ENCODE measurements around the gene C1QTNF9.
"Not testable (repeated sequence)": the region's sequence is repeated elsewhere in the genome, so short reads cannot be mapped to it uniquely, and the experiment has no call there.

The C1QTNF9 gene

DNA sequence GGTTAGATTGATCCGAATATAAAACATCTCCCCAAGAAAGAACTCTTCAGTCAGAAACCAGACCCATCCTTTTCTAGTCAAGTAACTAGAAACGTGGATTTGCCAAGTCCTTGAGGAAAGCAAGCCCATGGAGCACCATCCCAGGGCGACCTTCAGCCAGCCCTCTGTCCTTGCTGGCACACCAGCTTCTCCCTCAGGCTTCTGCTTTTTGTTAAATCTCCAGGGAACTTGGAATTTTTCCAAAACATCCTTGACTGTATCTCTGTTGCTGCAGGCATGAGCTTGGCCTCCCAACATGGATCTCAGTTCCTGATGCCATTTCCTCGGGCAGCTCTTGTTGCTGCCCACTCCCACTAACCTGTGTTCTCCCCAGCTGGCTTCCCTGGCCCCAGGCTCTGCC lies 27.1 kb upstream of the C1QTNF9 start:
- no peak for DNase-seq

DNA sequence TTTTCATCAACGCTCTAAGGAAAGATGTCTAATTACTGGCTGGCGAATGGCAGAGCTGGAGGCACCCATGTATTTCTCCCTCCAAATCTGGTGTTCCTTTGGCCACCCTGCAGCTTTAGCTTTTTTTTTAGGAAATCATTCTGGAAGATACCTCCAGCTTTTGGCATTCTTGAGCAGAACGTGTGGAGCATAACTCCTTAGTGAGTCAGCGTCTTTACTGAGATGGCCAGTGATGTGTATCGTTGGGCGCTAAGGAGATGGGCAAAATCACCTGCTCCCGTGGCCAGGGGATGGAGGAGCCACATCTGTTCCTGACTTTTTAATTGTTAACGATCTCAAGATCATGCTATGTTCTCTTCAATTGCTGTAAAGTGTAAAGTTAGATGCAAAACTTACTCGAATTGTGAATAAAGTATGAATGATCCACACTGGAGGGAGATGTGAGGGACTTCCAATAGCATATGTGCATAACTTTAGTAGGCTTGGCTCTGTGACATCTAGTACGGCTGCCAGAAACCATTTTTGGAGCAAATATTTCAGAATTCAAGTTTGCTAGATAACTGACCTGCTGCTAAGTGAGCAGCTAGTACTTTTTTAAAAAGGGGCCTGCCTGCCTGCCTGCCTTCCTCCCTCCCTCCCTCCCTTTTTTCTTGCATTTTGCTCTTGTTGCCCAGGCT lies 24.4 kb upstream of the C1QTNF9 start:
- no peak for DNase-seq

DNA sequence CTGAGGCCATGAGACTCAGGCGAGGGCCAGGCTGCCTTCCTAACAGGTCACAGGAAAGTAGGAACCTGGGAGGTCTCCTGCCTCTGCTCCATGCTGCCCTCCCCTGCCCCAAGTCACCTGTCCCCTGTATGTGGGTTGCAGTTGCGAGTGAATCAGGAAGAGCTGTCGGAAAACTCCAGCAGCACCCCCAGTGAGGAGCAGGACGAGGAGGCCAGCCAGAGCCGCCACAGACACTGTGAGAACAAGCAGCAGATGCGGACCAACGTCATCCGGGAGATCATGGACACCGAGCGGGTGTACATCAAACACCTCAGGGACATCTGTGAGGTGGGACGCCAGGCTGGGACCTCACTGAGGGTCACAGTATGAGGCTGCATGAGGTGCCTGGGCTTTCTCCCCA lies 22.8 kb upstream of the C1QTNF9 start:
- no peak for DNase-seq

DNA sequence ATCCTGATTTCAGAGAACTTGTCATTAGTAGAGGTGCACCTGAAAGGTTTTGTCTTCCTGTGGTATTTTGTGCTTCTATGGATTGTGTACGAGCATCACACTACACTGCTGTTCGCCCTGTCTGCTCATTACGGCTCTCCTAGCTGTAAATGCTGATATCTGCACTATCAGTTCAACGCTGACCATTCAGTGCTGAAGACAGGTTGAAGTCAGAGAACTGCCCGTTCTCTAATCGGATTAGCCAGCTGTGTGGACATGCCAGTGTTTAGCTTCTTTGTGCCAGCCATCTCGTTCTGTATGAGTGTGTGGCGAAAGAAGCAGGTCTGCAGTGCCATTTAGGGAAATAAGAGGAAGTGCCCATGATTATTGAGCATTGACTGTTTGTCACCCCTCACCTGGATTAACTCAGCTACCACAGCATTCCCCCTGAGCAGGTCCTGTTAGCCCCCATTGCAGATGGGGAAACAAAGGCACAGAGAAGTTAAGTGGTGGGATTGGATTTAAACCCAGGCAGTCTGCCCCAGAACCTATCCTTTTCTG lies 21.6 kb upstream of the C1QTNF9 start:
- DNase-seq, result no peak

DNA sequence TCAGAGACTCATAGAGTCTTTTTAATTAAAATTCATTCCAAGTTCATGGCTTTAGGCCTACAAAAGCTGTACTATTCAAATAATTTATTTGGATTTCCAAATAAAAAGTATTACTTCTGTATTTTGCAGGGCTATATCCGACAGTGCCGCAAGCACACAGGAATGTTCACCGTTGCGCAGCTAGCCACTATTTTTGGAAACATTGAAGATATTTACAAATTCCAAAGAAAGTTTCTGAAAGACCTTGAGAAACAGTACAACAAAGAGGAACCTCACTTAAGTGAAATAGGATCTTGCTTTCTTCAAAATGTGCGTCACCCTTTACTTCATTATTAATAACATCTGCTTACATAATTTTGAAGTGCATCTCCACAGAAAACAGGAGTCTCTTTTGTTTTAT lies 20.5 kb upstream of the C1QTNF9 start:
- DNase-seq, result no peak

DNA sequence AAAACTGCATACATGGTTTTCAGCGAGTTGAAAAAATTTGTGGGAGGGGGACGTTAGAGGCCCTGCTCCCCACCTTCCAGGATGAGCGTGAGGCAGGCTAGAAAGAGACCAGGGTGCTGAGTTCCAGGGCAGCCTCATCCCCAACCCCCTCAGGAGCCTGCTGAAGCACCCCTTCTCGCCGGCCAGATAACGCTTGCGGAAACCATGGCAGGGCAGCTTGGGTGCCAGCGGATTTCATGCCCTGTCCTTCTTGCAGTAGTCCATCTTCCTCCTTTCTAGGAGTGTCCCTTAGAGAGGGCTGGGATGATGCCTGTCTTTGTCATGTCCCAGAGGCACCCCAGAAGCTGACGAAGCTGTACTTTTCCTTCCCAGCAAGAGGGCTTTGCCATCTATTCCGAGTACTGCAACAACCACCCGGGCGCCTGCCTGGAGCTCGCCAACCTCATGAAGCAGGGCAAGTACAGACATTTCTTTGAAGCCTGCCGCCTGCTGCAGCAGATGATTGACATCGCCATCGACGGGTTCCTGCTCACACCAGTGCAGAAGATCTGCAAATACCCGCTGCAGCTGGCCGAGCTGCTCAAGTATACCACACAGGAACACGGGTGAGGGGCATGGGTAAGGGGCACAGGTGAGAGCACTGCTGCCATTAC lies 19.0 kb upstream of the C1QTNF9 start:
- DNase-seq, result no peak

DNA sequence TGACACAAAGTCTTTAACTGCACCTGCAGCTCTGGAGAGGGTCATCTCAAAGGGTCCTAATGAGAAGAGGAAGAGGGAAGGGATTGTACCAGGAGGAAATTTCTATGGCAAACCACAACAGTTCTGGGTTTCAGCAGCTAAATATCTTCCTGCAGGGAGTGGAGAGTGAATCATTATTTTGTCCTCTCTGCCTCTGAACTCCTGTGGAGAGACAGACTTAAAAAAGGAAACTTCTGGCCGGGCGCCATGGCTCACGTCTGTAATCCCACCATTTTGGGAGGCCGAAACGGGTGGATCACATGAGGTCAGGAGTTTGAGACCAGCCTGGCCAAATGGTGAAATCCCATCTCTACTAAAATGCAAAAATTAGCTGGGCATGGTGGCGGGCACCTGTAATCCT lies 16.9 kb upstream of the C1QTNF9 start:
- DNase-seq, result no peak

DNA sequence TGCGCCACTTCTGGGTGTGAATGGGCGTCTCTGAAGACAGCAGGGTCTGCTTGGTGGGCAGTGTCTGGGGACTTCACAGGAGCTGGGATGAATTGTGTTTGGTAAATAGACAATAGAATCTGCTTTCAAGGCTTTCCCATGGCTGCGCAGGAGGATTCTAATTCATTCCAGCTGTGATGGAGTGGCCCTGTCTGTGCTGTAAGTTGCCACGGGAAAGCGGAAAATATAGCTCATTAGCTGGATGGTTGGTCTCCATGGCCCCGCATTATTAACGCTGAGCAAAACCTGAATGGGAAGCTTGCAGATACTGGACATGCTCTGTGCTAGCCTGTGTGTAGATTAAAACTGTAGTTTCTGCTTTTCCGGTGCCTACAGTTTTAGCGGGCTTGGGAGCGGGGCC lies 15.6 kb upstream of the C1QTNF9 start:
- DNase-seq, result no peak

DNA sequence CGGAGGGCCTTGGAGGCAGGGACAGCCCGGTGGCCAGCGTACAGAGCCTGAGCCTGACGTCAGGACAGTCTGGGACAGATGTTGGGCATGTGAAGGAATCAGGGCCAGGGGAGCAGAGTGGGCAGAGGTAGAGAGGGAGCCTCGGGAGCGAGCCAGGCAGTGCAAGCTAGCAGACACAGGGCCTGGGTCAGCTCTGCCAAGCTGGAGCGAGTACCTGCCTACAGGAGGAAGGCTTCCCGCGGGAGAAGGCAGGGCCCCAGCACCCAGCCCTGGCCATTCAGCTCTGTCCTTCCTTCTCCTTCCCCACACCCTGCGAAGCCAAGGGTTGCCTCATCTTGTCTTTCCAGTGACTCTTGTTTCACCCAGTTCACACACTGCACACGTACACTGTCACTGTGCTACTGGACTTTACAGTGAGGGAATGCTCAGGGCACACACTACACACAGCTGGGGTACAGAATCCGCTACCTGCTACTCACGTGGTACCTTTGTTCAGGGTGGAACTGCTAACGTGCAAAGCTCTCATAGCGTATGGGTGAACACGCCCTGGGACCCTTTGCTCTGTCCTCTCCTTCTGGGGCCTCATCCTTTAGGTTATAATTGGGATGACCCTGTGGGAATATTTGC lies 9.8 kb upstream of the C1QTNF9 start:
- no peak for DNase-seq

DNA sequence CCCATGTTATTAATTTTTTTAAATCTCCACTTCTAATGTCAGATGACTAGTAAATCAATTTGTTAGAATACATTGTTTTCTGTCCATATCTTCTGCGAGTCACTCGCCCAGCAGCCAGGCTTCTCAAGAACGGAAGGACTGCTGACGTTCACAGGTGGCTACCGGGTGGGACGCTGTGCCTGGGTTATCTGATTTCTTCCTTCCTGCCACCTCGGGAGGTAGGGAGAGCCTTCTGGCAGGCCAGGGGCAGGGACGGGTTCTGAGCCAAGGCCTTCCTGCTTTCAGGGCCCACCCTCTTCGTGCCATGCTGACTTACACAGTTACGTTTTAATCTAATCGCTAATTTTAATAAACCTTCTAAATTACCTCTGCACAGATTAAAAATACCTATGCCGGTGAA lies 7.9 kb upstream of the C1QTNF9 start:
- no peak for DNase-seq

DNA sequence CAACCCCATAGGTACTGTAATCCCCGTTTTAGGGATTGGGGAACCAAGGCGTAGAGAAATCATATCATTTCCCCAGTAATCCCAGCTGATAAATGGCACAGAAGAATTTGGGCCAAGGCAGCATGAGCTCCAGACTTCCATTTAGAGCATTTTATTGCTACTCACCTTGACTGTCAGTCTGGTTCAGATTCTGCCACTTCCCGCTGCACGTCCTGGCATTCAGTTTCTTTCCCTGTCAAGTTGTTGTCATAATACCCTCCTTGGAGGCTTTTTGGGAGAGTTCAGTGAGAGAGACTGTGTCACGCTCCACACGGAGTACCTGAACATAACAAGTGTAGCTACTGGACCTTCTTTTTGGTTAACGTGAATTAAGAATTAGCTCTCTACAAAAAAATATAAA lies 7.5 kb upstream of the C1QTNF9 start:
- DNase-seq, result no peak

DNA sequence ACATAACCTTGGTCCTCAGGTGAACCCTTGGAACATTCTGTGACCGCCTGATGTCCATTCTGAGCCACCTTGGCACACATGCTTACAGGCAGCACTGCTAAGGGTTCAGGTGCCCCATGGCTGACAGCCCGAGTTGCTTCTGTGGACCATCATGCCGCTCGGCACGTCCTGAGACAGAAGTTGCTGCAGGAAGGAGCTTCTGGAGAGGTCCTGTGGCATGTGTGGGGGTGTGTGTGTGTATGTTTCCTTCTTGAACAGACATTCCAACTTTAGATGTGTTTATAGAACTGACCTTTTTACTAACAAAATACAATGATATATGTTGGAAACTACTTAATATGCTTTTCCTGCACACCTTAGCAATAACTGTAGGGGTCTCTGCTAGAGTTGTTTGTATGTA lies 4.8 kb upstream of the C1QTNF9 start:
- DNase-seq, result no peak

DNA sequence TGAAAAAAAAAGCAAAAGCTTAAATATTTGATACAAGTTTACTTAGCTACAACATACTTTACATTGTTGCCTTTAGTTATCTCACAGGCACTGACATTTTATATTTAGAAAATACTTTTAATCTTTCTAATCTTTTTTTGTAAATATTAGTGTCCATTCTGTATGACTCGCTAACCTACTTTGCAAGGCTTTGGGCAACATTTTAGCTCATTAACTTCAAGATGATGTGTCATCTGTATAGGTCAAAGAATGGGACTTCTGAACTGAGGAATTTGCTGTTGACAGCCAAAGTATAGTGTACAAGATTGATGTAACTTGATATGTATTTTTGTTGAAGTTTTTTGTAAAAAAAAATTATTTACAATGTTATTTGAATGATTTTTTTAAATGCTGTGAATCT lies 2.7 kb upstream of the C1QTNF9 start:
- DNase-seq, result no peak

DNA sequence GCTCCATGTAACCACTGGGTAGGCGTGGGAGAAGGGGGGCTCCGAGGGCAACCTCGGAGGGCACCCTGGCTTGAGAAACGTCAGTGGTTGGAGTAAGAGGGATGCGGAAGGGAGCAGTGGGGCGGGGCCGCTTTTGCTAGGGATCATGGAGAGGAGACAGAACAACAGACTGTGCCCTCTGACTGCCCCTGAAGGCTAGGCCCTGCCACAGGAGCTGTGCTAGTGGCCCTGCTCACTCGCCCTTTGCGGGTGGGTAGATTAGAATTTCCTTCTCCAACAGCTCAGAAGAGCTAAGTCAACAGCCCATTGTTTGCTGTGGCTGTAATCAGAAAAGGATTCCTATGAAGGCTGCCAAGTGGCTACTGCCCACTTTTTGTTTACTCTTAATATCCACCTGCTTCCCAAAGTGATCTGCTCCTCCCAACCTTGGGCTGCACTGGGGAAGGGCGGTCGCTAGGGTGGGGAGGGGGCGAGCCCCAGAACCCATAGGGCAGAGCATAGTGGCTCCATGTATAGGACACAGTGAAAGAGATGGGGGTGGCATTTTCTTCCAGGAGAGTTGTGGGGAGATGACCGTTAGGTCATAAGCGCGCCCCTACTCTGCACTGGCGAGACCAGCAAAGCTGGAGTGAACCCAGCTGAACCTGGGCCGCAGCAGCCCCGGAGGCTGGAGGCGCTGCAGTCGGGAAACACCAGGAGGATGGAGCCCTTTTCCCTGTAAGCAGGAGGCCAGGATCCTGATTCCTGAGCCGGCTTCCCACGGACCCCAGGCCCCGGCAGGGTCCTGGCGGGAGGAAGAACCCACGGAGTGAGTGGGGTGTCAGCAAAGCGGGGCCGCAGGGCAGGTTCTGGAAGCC lies 1.9 kb upstream of the C1QTNF9 start:
- no peak for DNase-seq

DNA sequence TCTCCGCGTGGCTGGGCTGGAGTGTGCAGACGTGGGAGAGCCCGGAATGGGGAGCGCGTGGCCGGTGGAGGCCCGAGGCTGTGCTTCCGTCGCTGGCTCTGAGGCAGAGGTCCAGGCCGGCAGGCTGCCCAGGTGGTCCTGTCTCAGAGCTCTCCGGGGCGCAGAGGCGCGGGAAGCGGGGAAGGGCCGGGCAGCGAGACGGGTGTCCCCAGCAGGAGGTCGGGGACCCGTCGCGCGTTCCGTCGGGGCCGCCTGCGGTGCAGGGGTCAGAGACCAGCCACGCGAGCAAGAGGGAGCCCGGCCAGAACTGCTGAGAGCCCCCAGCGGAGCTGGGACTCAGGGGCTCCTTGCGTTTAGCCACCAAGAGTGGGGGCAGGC lies 1.3 kb upstream of the C1QTNF9 start:
- no peak for DNase-seq

DNA sequence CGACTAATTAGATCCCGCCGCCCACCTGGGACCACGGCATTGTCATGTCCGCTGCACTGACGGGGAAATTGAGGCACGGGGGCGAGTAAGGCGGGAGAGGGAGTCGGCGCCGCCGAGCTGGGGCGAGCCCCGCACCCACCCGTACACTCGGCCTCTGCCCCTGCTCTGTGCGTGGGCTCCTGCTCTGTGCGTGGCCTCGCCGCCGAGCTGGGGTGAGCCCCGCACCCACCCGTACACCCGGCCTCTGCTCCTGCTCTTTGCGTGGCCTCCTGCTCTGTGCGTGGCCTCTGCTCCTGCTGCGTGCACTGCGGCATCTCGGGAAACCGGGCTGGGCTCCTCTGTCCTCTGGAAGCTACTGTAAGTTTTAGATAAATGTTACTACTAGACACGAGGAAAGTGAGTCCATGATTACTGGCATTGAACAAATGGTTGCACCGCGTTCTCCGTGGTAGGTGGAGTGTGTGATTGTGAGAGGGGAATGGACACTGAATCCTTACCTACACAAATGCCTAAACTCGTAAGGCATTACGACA lies 826 bp upstream of the C1QTNF9 start:
- DNase-seq, result no peak

DNA sequence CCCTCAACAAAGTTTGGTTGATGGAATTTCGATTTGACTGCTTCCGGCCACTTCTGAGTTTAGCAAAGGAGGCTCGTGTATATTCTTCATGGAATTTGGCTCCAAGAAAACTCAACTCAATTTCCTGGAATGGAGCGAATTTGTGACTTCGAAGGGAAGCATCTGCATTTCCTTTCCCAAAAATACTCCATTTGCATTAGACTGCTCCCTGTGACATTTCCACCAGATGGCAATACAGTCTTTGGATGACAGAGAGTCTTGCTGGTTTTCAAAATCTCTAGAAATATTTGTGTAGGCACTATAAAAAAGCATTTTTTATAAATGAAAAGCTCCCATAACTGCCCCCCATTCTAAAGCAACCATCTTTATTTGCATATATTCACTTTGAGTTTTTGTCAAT lies 4.1 kb downstream of the C1QTNF9 start:
- no peak for DNase-seq

DNA sequence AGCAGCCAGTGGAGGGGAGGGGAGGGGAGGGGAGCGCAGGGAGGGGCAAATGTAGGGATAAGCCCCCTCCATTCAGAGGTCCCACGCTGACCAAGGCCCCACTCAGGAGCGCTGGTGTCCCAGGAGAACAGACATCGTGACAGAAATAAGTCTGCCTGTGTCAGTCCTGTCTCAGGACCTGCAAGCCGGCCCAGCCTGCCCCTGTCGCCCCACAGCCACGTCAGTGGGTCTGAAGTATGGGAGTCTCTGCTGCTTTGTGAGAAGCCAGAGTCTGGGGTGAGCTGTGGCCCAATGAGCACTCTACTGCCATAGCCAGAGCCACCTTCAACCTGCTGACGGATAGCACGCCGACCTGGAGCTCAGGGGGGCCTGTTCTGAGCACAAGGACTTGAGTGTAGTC lies 8.5 kb downstream of the C1QTNF9 start:
- not testable (repeated sequence) for DNase-seq

DNA sequence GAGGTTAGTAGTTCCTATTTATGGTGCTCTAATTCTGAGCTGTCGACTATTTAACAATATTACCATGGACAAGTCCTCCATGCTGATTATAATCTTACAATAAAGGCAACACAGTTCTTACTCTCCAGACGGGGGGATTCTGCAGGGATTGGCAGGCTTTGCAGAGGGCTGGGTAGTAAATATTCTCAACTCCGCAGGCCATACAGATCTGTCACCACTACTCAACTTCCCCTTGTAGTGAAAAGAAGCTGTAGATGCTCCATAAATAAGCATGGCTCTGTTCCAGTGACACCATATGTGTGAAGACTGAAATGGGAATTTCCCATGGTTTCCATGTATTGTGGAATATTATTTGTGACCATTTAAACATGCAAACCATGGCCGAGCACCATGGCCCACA lies 9.5 kb downstream of the C1QTNF9 start:
- DNase-seq, result not testable (repeated sequence)

DNA sequence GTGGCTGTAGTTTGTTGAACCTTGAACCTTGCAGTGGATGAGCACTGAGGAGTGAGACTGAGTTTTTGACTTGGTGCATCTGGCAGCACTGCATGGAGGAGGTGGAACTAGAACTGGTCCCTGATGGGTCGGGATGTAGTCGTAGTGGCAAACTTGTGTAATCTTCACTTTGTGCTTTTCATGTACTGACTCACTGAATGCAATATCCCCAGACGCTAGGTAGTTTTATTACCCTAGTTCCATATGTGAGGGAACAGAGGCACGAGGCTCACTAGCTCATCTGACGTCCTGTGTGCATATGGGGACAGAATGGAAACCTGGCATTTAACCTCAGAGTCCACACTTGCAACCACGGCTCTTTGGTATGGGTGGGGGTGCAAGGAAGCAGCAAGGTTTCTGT lies 10.3 kb downstream of the C1QTNF9 start:
- not testable (repeated sequence) for DNase-seq

DNA sequence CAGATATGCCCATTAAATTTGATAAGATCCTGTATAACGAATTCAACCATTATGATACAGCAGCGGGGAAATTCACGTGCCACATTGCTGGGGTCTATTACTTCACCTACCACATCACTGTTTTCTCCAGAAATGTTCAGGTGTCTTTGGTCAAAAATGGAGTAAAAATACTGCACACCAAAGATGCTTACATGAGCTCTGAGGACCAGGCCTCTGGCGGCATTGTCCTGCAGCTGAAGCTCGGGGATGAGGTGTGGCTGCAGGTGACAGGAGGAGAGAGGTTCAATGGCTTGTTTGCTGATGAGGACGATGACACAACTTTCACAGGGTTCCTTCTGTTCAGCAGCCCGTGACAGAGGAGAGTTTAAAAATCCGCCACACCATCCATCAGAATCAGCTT lies 12.0 kb downstream of the C1QTNF9 start:
- not testable (repeated sequence) for DNase-seq

DNA sequence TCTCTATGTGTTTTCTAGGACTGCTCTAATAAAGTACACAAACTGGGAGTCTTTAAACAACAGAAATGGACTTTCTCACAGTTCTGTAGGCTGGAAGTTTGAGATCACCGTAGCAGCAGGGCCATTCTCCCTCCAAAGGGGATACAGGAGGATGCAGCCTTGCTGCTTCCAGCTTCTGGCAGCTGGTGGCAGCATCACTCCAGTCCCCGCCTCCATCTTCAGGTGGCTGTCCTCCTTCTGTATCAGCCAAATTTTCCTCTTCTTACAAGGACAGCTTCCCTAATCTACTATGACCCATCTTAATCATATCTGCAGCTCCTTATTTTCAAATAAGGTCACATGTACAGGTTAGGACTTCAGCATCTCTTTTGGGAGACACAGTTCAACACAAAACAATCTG lies 13.1 kb downstream of the C1QTNF9 start:
- DNase-seq, result not testable (repeated sequence)

All from CD4-positive, alpha-beta T cell treated with Interleukin-10 for 1 hour (primary cell).